Progenitor cell of endocrine pancreas (in vitro differentiated cells): ENCODE data around the gene AOPEP. TPM values are rescaled to one million over a fixed set of nuclear protein-coding genes. Genes with fewer than 3 reads are reported as not detected.
A peak's percentile ranks its signal among the peaks of the same experiment; 100 is the strongest.

Source experiments
- DNase-seq: peaks from one replicate; pipeline ENCODE4 v3.0.0; 2021; ENCODE audit warnings: low spot score; ENCODE audit not compliant: unreplicated experiment
- H3K27ac Mint-ChIP-seq: 2 replicates; pipeline ENCODE4 v1.8.0; 2021; ENCODE audit warnings: mild to moderate bottlenecking, moderate library complexity, mixed read lengths
- H3K27me3 Mint-ChIP-seq: 2 replicates; pipeline ENCODE4 v1.8.0; 2021; ENCODE audit warnings: mixed read lengths
- H3K36me3 Mint-ChIP-seq: 2 replicates; pipeline ENCODE4 v1.8.0; 2022; ENCODE audit warnings: mixed read lengths; ENCODE audit not compliant: insufficient read depth
- H3K4me1 Mint-ChIP-seq: 2 replicates; pipeline ENCODE4 v1.8.0; 2021; ENCODE audit warnings: low read depth, mixed read lengths
- H3K4me3 Mint-ChIP-seq: 2 replicates; pipeline ENCODE4 v1.8.0; 2021; ENCODE audit warnings: low read depth, mild to moderate bottlenecking, moderate library complexity, mixed read lengths
- H3K9me3 Mint-ChIP-seq: 2 replicates; pipeline ENCODE4 v1.8.0; 2021; ENCODE audit warnings: low read depth, mixed read lengths
- CTCF ChIP-seq: fragments of 200-600 bp; sonication (generic); IDR thresholded peaks from one replicate; pipeline ENCODE4 v1.5.0; 2021; ENCODE audit warnings: antibody characterized with exemption, mild to moderate bottlenecking; ENCODE audit not compliant: unreplicated experiment
- total RNA-seq: library from RNA; stranded (reverse); gene quantifications from 2 replicates; pipeline ENCODE4 v1.2.1, GENCODE V29; 2021

AOPEP gene
- total RNA-seq, 1 donor from 2014 or later, result 58.2 TPM

GRCh38 chr9:95131023-95131943, 404.8 kb downstream of the AOPEP start:
- no peak overlapping the region for H3K27ac Mint-ChIP-seq
- H3K36me3 Mint-ChIP-seq, result no peaks in the 10 kb centered on the region
- no peak overlapping the region for H3K4me3 Mint-ChIP-seq
- peaks cover 17% of the 10 kb centered on the region for H3K4me1 Mint-ChIP-seq
- TF ChIP-seq CTCF, result peak; percentile 82
- peak; percentile 54 for DNase-seq
- H3K9me3 Mint-ChIP-seq, result no peaks in the 10 kb centered on the region
- no peaks in the 10 kb centered on the region for H3K27me3 Mint-ChIP-seq

- Mint-ChIP-seq H3K27ac (no peak overlapping the region), H3K4me3 (no peak overlapping the region), H3K9me3 (no peaks in the 10 kb centered on the region), H3K27me3 (no peaks in the 10 kb centered on the region), H3K4me1 (peaks cover 17% of the 10 kb centered on the region), H3K36me3 (peaks cover 2% of the 10 kb centered on the region)
- no peak for TF ChIP-seq CTCF
- no peak for DNase-seq
Measured at GRCh38 chr9:95132366-95133324, 406.1 kb downstream of the AOPEP start.

- Mint-ChIP-seq H3K9me3 (no peaks in the 10 kb centered on the region), H3K4me1 (peaks cover 17% of the 10 kb centered on the region), H3K27me3 (no peaks in the 10 kb centered on the region), H3K27ac (no peak overlapping the region), H3K4me3 (no peak overlapping the region), H3K36me3 (peaks cover 2% of the 10 kb centered on the region)
- TF ChIP-seq CTCF, result no peak
- DNase-seq, result no peak
Measured at GRCh38 chr9:95133325-95133705, 406.8 kb downstream of the AOPEP start.

GRCh38 chr9:95134457-95134881, 408.0 kb downstream of the AOPEP start:
- Mint-ChIP-seq H3K27ac (no peak overlapping the region), H3K9me3 (no peaks in the 10 kb centered on the region), H3K27me3 (no peaks in the 10 kb centered on the region), H3K4me3 (no peak overlapping the region), H3K4me1 (peaks cover 17% of the 10 kb centered on the region), H3K36me3 (peaks cover 2% of the 10 kb centered on the region)
- TF ChIP-seq CTCF, result no peak
- DNase-seq, result no peak

- no peaks in the 10 kb centered on the region for H3K27me3 Mint-ChIP-seq
- H3K9me3 Mint-ChIP-seq, result no peaks in the 10 kb centered on the region
- H3K36me3 Mint-ChIP-seq, result peaks cover 2% of the 10 kb centered on the region
- peaks cover 4% of the 10 kb centered on the region for H3K4me1 Mint-ChIP-seq
- no peak overlapping the region for H3K27ac Mint-ChIP-seq
- TF ChIP-seq CTCF, result no peak
- no peak overlapping the region for H3K4me3 Mint-ChIP-seq
- DNase-seq, result no peak
Measured at GRCh38 chr9:95135756-95136155, 409.3 kb downstream of the AOPEP start.
